ENCODE measurements around the gene ZNF71.

ZNF71 gene

DNA sequence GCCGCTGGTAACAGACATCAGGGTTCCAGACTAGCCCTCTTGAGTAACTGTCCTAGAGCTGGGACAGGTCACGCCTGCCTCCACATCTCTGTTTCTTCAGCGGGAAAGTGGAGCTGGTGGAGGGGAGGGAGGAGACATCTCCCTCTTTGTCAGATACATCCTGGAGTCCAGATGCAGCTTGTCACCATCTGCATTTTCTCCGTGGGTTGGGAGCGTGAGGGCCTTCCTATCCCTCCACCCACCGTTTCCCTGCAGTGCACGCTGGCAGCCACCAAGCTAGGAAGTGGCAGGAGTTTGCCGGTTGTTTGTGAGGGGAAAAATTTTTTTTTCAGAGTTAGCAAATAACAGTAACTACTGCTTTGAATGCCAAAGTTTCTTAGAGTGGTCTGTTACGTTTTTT lies 27.9 kb downstream of the ZNF71 start:
- DNase-seq (ENCODE audit: extremely low read depth, insufficient read length): no peak
- H3K4me3 ChIP-seq (replicated peaks; ENCODE audit: low read depth, low read length): no peak overlapping the region
- TF ChIP-seq, protein P1, sequence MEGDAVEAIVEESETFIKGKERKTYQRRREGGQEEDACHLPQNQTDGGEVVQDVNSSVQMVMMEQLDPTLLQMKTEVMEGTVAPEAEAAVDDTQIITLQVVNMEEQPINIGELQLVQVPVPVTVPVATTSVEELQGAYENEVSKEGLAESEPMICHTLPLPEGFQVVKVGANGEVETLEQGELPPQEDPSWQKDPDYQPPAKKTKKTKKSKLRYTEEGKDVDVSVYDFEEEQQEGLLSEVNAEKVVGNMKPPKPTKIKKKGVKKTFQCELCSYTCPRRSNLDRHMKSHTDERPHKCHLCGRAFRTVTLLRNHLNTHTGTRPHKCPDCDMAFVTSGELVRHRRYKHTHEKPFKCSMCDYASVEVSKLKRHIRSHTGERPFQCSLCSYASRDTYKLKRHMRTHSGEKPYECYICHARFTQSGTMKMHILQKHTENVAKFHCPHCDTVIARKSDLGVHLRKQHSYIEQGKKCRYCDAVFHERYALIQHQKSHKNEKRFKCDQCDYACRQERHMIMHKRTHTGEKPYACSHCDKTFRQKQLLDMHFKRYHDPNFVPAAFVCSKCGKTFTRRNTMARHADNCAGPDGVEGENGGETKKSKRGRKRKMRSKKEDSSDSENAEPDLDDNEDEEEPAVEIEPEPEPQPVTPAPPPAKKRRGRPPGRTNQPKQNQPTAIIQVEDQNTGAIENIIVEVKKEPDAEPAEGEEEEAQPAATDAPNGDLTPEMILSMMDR (IDR thresholded peaks at IDR 0.05; ENCODE audit: insufficient read depth, low read length, poor library complexity, severe bottlenecking): no peak
- peaks cover 2% of the 10 kb centered on the region for H3K36me3 ChIP-seq (ENCODE audit: control insufficient read depth, insufficient read depth, low read length)
- H3K27me3 ChIP-seq (replicated peaks; ENCODE audit: control insufficient read depth, insufficient read depth, low read length): no peaks in the 10 kb centered on the region

DNA sequence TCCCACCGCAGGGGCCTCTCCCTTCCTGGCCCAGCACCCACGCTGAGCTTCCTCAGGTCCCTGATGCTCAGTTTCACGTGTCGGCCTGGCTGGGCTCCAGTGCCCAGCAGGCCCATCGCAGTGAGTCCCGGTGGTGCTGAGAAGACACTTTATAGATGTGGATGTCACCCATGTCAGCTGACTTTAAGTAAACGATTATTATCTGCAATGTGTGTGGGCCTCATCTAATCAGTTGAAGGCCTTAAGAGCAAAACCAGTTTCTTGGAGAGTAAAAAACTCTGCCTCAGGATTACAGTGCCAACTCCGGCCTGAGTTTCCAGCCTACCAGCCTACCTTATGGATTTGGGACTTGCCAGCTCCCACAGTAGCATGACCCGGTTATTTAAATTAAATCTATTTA lies 30.6 kb downstream of the ZNF71 start:
- TF ChIP-seq, protein P1 (IDR thresholded peaks at IDR 0.05; ENCODE audit: insufficient read depth, low read length, poor library complexity, severe bottlenecking): no peak
- Histone ChIP-seq H3K36me3 (ENCODE audit: control insufficient read depth, insufficient read depth, low read length) (peaks cover 2% of the 10 kb centered on the region), H3K27me3 (replicated peaks; ENCODE audit: control insufficient read depth, insufficient read depth, low read length) (no peaks in the 10 kb centered on the region), H3K4me3 (replicated peaks; ENCODE audit: low read depth, low read length) (no peak overlapping the region)
- DNase-seq (ENCODE audit: extremely low read depth, insufficient read length): no peak

DNA sequence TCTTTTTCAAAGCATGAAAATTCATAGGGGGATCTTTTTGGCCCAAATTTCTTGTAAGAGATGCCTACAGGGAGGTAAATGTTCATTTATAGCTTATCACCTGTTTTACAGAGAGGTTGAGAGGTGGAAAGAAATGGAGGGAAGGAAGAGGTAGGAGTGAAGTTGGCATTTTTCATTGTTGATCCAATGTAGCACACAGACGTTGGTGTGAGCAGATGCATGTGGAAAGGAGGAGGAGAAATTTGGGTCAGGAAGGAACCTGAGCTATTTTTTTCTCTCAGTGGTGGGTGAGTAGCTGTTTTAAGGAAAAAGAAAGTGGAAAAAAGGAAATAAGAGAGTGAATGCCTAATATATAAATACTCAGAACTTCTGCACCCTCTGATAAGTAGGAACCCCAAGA lies 37.9 kb downstream of the ZNF71 start:
- no peak overlapping the region for H3K4me3 ChIP-seq (replicated peaks; ENCODE audit: low read depth, low read length)
- no peaks in the 10 kb centered on the region for H3K27me3 ChIP-seq (replicated peaks; ENCODE audit: control insufficient read depth, insufficient read depth, low read length)
- H3K36me3 ChIP-seq (ENCODE audit: control insufficient read depth, insufficient read depth, low read length): no peaks in the 10 kb centered on the region
- TF ChIP-seq, protein P1 (IDR thresholded peaks at IDR 0.05; ENCODE audit: insufficient read depth, low read length, poor library complexity, severe bottlenecking): no peak
- no peak for DNase-seq (ENCODE audit: extremely low read depth, insufficient read length)

DNA sequence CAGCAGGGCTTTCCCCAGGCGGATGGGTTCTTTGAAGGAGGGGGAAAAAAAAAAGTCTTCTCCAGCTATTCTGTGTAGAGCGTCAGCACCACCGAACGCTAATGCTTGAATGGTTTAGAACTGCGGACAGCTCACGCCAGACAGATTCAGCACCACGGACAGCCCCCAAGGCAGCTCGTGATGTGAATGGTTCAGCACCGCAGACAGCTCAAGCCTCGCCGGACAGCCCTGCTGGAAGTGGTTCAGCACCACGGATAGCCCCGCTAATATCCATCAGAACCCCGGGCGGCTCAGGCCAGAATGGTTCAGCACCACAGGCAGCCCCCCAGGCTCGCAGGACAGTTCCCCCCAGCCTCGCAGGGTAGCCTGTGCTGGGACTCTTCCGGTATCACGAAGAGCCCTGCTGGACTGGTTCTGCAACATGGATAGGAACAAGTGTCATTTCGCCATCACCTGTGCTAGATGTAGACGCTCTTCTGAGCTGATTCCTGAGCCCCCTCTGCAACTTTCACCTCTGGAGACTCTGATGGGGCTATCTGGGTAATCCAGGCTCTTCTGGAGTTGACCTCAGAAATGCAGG lies 43.0 kb downstream of the ZNF71 start:
- H3K27me3 ChIP-seq (replicated peaks; ENCODE audit: control insufficient read depth, insufficient read depth, low read length): no peaks in the 10 kb centered on the region
- DNase-seq (ENCODE audit: extremely low read depth, insufficient read length): no peak
- TF ChIP-seq, protein P1 (IDR thresholded peaks at IDR 0.05; ENCODE audit: insufficient read depth, low read length, poor library complexity, severe bottlenecking): no peak

DNA sequence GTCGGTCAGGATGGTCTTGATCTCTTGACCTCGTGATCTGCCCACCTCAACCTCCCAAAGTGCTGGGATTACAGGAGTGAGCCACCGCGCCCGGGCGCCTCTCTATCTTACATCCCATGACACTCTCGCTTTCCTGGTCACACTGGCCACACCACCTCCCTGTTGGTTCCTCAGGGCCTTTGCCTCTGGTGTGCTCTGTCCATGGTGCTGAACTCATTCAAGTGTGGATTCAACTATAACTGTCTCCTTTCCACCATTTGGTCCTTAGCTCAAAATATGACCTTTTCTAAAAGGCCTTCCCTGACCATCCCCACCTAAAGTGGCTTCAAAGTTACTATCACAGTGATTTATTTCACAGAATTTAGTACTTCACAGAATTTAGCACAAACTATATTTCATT lies 44.1 kb downstream of the ZNF71 start:
- Histone ChIP-seq H3K36me3 (ENCODE audit: control insufficient read depth, insufficient read depth, low read length) (no peaks in the 10 kb centered on the region), H3K27me3 (replicated peaks; ENCODE audit: control insufficient read depth, insufficient read depth, low read length) (no peaks in the 10 kb centered on the region), H3K4me3 (replicated peaks; ENCODE audit: low read depth, low read length) (no peak overlapping the region)
- DNase-seq (ENCODE audit: extremely low read depth, insufficient read length): no peak
- TF ChIP-seq, protein P1 (IDR thresholded peaks at IDR 0.05; ENCODE audit: insufficient read depth, low read length, poor library complexity, severe bottlenecking): no peak

More for the DNA sequence above, 43.0 kb downstream of the ZNF71 start:
- Histone ChIP-seq H3K4me3 (replicated peaks; ENCODE audit: low read depth, low read length) (no peak overlapping the region), H3K36me3 (ENCODE audit: control insufficient read depth, insufficient read depth, low read length) (no peaks in the 10 kb centered on the region)

All from GM06990 (cell line).